HG02852 (cell line): Measurements from ENCODE around the gene PDE8B.

ENCODE experiments used
- ATAC-seq: cut with Tn5 transposase; IDR thresholded peaks from one replicate; pipeline ENCODE4 v1.9.1; 2021; ENCODE audit warnings: mild to moderate bottlenecking, moderate library complexity; ENCODE audit not compliant: unreplicated experiment

PDE8B gene

GRCh38 chr5:77189421-77189820 is 21.1 kb upstream of the PDE8B start:
- no peak for ATAC-seq

- ATAC-seq, result no peak
Measured at GRCh38 chr5:77192441-77193050, 17.9 kb upstream of the PDE8B start.

GRCh38 chr5:77194762-77195161 is 15.7 kb upstream of the PDE8B start:
- no peak for ATAC-seq

GRCh38 chr5:77197840-77198554 is 12.5 kb upstream of the PDE8B start:
- no peak for ATAC-seq

- ATAC-seq, result no peak
Measured at GRCh38 chr5:77200663-77201062, 9.8 kb upstream of the PDE8B start.

- ATAC-seq, result no peak
Measured at GRCh38 chr5:77202145-77202544, 8.3 kb upstream of the PDE8B start.

- ATAC-seq, result no peak
Measured at GRCh38 chr5:77204967-77205366, 5.5 kb upstream of the PDE8B start.

- ATAC-seq, result no peak
Measured at GRCh38 chr5:77208507-77209163, 1.8 kb upstream of the PDE8B start.

GRCh38 chr5:77209495-77210090 is 887 bp upstream of the PDE8B start:
- ATAC-seq, result no peak

- no peak for ATAC-seq
Measured at GRCh38 chr5:77210964-77211690, 647 bp downstream of the PDE8B start.

- ATAC-seq, result no peak
Measured at GRCh38 chr5:77211691-77212047, 1.2 kb downstream of the PDE8B start.

GRCh38 chr5:77213601-77214000 is 3.1 kb downstream of the PDE8B start:
- ATAC-seq, result no peak

- no peak for ATAC-seq
Measured at GRCh38 chr5:77214151-77214550, 3.7 kb downstream of the PDE8B start.

GRCh38 chr5:77218263-77218662 is 7.8 kb downstream of the PDE8B start:
- no peak for ATAC-seq

GRCh38 chr5:77221115-77221514 is 10.6 kb downstream of the PDE8B start:
- ATAC-seq, result no peak

GRCh38 chr5:77222722-77223121 is 12.2 kb downstream of the PDE8B start:
- ATAC-seq, result no peak

- ATAC-seq, result no peak
Measured at GRCh38 chr5:77223653-77224052, 13.2 kb downstream of the PDE8B start.

GRCh38 chr5:77224672-77225355 is 14.3 kb downstream of the PDE8B start:
- no peak for ATAC-seq

- no peak for ATAC-seq
Measured at GRCh38 chr5:77225531-77225930, 15.1 kb downstream of the PDE8B start.

- no peak for ATAC-seq
Measured at GRCh38 chr5:77229887-77230286, 19.4 kb downstream of the PDE8B start.
